ENCODE data around the gene ST7L. TPM values are rescaled to one million over a fixed set of nuclear protein-coding genes. Genes with fewer than 3 reads are reported as not detected.

Gene ST7L
- total RNA-seq, 1 experiment from 2014 or later, result 13.6 TPM

- Histone ChIP-seq H3K36me3 (ENCODE audit: control insufficient read depth, insufficient read depth, low read length) (no peaks in the 10 kb centered on the region), H3K4me3 (ENCODE audit: low read depth, low read length) (no peak overlapping the region), H3K9me3 (no peaks in the 10 kb centered on the region), H3K4me1 (no peaks in the 10 kb centered on the region), H3K27me3 (replicated peaks; ENCODE audit: control insufficient read depth, insufficient read depth, low read length) (no peaks in the 10 kb centered on the region)
- intact Hi-C loops (cut with micrococcal nuclease; ENCODE audit: unreplicated experiment), result no loop called here
- Mint-ChIP-seq H3K4me3 (ENCODE audit: unreplicated experiment) (no peak overlapping the region), H3K9me3 (ENCODE audit: unreplicated experiment) (peaks cover 18% of the 10 kb centered on the region), H3K36me3 (ENCODE audit: insufficient read depth, unreplicated experiment) (no peaks in the 10 kb centered on the region), H3K4me1 (ENCODE audit: low read depth, unreplicated experiment) (no peaks in the 10 kb centered on the region), H3K27me3 (ENCODE audit: insufficient read depth, unreplicated experiment) (no peaks in the 10 kb centered on the region), H3K27ac (ENCODE audit: unreplicated experiment) (no peak overlapping the region)
- CTCF ChIA-PET, result no interaction called here
- POLR2A ChIA-PET, result no interaction called here
- DNase-seq, result no peak
- no TSS peak for BruUV-seq (replicated peaks)
- TF ChIP-seq, protein P1, sequence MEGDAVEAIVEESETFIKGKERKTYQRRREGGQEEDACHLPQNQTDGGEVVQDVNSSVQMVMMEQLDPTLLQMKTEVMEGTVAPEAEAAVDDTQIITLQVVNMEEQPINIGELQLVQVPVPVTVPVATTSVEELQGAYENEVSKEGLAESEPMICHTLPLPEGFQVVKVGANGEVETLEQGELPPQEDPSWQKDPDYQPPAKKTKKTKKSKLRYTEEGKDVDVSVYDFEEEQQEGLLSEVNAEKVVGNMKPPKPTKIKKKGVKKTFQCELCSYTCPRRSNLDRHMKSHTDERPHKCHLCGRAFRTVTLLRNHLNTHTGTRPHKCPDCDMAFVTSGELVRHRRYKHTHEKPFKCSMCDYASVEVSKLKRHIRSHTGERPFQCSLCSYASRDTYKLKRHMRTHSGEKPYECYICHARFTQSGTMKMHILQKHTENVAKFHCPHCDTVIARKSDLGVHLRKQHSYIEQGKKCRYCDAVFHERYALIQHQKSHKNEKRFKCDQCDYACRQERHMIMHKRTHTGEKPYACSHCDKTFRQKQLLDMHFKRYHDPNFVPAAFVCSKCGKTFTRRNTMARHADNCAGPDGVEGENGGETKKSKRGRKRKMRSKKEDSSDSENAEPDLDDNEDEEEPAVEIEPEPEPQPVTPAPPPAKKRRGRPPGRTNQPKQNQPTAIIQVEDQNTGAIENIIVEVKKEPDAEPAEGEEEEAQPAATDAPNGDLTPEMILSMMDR (IDR thresholded peaks at IDR 0.05; ENCODE audit: insufficient read depth in 1 of 2, low read depth in 1 of 2, low read length in 1 of 2, severe bottlenecking in 1 of 2, unreplicated experiment in 1 of 2), result no peak
Measured at GRCh38 chr1:112477550-112477949, 141.4 kb downstream of the ST7L start.

Other genes starting within 250 kb of the ST7L start
- 11.3 and 15.0 TPM in 2 replicates for gene CTTNBP2NL, start 222.9 kb downstream of the ST7L start, total RNA-seq (2022)
- gene WNT2B, start 110.2 kb downstream of the ST7L start, total RNA-seq (2022), result 0.46 and 0.70 TPM in 2 replicates
- 82.4 and 98.7 TPM in 2 replicates for gene CAPZA1, start 691 bp upstream of the ST7L start, total RNA-seq (2022)
- 89.8 and 102 TPM in 2 replicates for gene MOV10, start 55.5 kb upstream of the ST7L start, total RNA-seq (2022)
- 128 and 134 TPM in 2 replicates for gene RHOC, start 88.0 kb upstream of the ST7L start, total RNA-seq (2022)
- gene PPM1J, start 96.2 kb upstream of the ST7L start, total RNA-seq (2022), result 1.1 and 1.5 TPM in 2 replicates

All from Caco-2 (cell line).